K562 (cell line): Measurements from ENCODE around the gene IL12RB1. TPM values are rescaled to one million over a fixed set of nuclear protein-coding genes. Genes with fewer than 3 reads are reported as not detected.

Experiments used
- ATAC-seq: fragments of 200-7000 bp; cut with Tn5 transposase; 3 replicates; pipeline ENCODE4 v1.9.1; 2020; ENCODE audit warnings: moderate library complexity
- BruUV-seq: library from RNA; stranded (reverse); fragments of 400-500 nt; replicated peaks from 2 replicates; lab custom pipeline; 2021; lab: Mats Ljungman, UMichigan
- CTCF ChIA-PET: fragments of 300-600 bp; formaldehyde crosslinking; extraction: SDS; loops from one replicate; lab custom pipeline; 2021; ENCODE audit warnings: low intra/inter-chr PET ratio; lab: Yijun Ruan, JAX
- POLR2A ChIA-PET: fragments of 300-600, 350-650 bp; sonication (Branson Sonifier 250); formaldehyde crosslinking; extraction: SDS; loops from one replicate; lab custom pipeline; 2021; ENCODE audit warnings: antibody characterized with exemption, inconsistent platforms; lab: Yijun Ruan, JAX
- DNase-seq, 4 experiments: peaks; one replicate each; pipeline versions ENCODE4 v3.0.0 to v3.0.0-alpha.2; 2011 to 2018; ENCODE audit warnings: low spot score in 3 of 4, mixed read lengths in 3 of 4; ENCODE audit errors: extremely low read depth in 1 of 4
- FAIRE-seq: peaks from 2 replicates; lab custom pipeline; 2011; peaks lifted over from hg19 to GRCh38; lab: Jason Lieb, UNC
- H2AFZ ChIP-seq: 2 replicates; pipeline ENCODE4 v1.6.0; 2011; ENCODE audit warnings: low read depth, low read length, control low read depth, inconsistent platforms
- H3K27ac ChIP-seq: fragments of 200-600 bp; 3 replicates; pipeline ENCODE4 v1.8.0; 2011; ENCODE audit warnings: low read depth, mild to moderate bottlenecking, control low read depth, inconsistent platforms, low read length, moderate library complexity, mixed read lengths; ENCODE audit errors: extremely low read depth
- H3K27me3 ChIP-seq, 2 experiments: fragments of 300-600 bp in 1 of 2; 2 replicates in 1 of 2; 3 replicates in 1 of 2; pipeline versions ENCODE4 v1.6.0 to v1.8.0; 2011; ENCODE audit warnings: inconsistent platforms in 2 of 2, low read length in 2 of 2, mild to moderate bottlenecking in 1 of 2, mixed read lengths in 1 of 2, moderate library complexity in 1 of 2; ENCODE audit not compliant: control insufficient read depth in 2 of 2, insufficient read depth in 2 of 2
- H3K36me3 ChIP-seq: fragments of 300-600 bp; 3 replicates; pipeline ENCODE4 v1.8.0; 2011; ENCODE audit warnings: mild to moderate bottlenecking, low read length, inconsistent platforms; ENCODE audit not compliant: control insufficient read depth, insufficient read depth
- H3K4me1 ChIP-seq, 2 experiments: fragments of 200-600 bp in 1 of 2; replicated peaks in 1 of 2; 2 replicates in 1 of 2; 3 replicates in 1 of 2; pipeline versions ENCODE4 v1.5.1 to v1.8.0; 2011; ENCODE audit warnings: inconsistent platforms in 2 of 2, low read length in 2 of 2, mild to moderate bottlenecking in 1 of 2, mixed read lengths in 1 of 2, moderate library complexity in 1 of 2; ENCODE audit not compliant: control insufficient read depth in 2 of 2, insufficient read depth in 2 of 2
- H3K4me2 ChIP-seq: 2 replicates; pipeline ENCODE4 v1.6.1; 2011; ENCODE audit warnings: low read length, control low read depth, inconsistent platforms, mixed read lengths; ENCODE audit not compliant: insufficient read depth
- H3K4me3 ChIP-seq: fragments of 200-600 bp; sonication (generic), shearing (Covaris generic); 2 replicates; pipeline ENCODE4 v1.5.1; 2016; ENCODE audit warnings: control low read depth, inconsistent platforms
- H3K79me2 ChIP-seq: fragments of 200-600 bp; 3 replicates; pipeline ENCODE4 v1.8.0; 2011; ENCODE audit warnings: low read length, inconsistent platforms; ENCODE audit not compliant: control insufficient read depth, insufficient read depth
- H3K9ac ChIP-seq, 2 experiments: 2 replicates each; pipeline versions ENCODE4 v1.6.0 to v1.6.1; 2011; ENCODE audit warnings: low read depth in 2 of 2, low read length in 2 of 2, control low read depth in 1 of 2, inconsistent platforms in 1 of 2, mild to moderate bottlenecking in 1 of 2, mixed read lengths in 1 of 2; ENCODE audit not compliant: insufficient read depth in 1 of 2
- H3K9me1 ChIP-seq: one replicate; pipeline ENCODE4 v1.6.0; 2011; ENCODE audit warnings: inconsistent platforms, mild to moderate bottlenecking, low read length, moderate library complexity; ENCODE audit not compliant: control insufficient read depth, insufficient read depth
- H3K9me3 ChIP-seq: replicated peaks from 2 replicates; pipeline ENCODE4 v1.5.1; 2011; ENCODE audit warnings: low read depth, low read length, inconsistent platforms; ENCODE audit not compliant: control insufficient read depth, insufficient read depth
- H4K20me1 ChIP-seq: replicated peaks from 2 replicates; pipeline ENCODE4 v1.6.1; 2011; ENCODE audit warnings: low read length, inconsistent platforms, mixed read lengths; ENCODE audit not compliant: control insufficient read depth, insufficient read depth
- CSDE1 ChIP-seq, 2 experiments: fragments of 450-650 bp; IDR thresholded peaks; 2 replicates each; pipeline ENCODE4 v1.6.1; 2016; ENCODE audit warnings: mild to moderate bottlenecking in 1 of 2
- FOS ChIP-seq: IDR thresholded peaks from 3 replicates; pipeline ENCODE4 v1.6.1; 2011; ENCODE audit not compliant: insufficient read length; ENCODE audit errors: extremely low read depth
- HNRNPLL ChIP-seq: fragments of 200-400 bp; formaldehyde crosslinking; IDR thresholded peaks from 2 replicates; pipeline ENCODE4 v1.6.1; 2017; ENCODE audit warnings: low read length, low read depth, mild to moderate bottlenecking; ENCODE audit not compliant: poor library complexity, severe bottlenecking
- MBD2 ChIP-seq: sonication (generic); IDR thresholded peaks from 2 replicates; pipeline ENCODE4 v1.6.1; 2016; ENCODE audit warnings: low read depth, borderline replicate concordance
- POLR2AphosphoS5 ChIP-seq: IDR thresholded peaks from 2 replicates; pipeline ENCODE4 v1.6.1; 2011; ENCODE audit warnings: mild to moderate bottlenecking, low read depth, low read length, moderate library complexity; ENCODE audit not compliant: control insufficient read depth, insufficient read depth
- SIN3B ChIP-seq: fragments of 450-650 bp; IDR thresholded peaks from 2 replicates; pipeline ENCODE4 v1.6.1; 2017; ENCODE audit warnings: low read depth, mild to moderate bottlenecking, moderate library complexity
- SMAD1 ChIP-seq: fragments of 150-350 bp; IDR thresholded peaks from 2 replicates; pipeline ENCODE4 v1.6.1; 2014; ENCODE audit warnings: low read length, low read depth; ENCODE audit not compliant: partially characterized antibody
- ZEB2 ChIP-seq: fragments of 450-650 bp; IDR thresholded peaks from 2 replicates; pipeline ENCODE4 v1.6.1; 2016
- ZNF347 ChIP-seq: fragments of 450-650 bp; formaldehyde crosslinking; IDR thresholded peaks from 2 replicates; pipeline ENCODE4 v1.4.0; 2020; ENCODE audit warnings: low read depth, mild to moderate bottlenecking, moderate library complexity
- ZNF408 ChIP-seq: fragments of 250-450 bp; sonication (Bioruptor Pico); IDR thresholded peaks from 2 replicates; pipeline ENCODE4 v1.4.0; 2020; ENCODE audit warnings: low read depth, mild to moderate bottlenecking, moderate library complexity
- ZNF766 ChIP-seq: fragments of 200-800 bp; sonication (Bioruptor generic); conservative IDR thresholded peaks from 2 replicates; pipeline ENCODE4 v1.6.1; 2016; ENCODE audit warnings: missing genetic modification characterization, missing compliant biosample characterization
- WGBS: fragments of 100-300 bp; shearing (Covaris generic); methylation state at CpG from one replicate; pipeline ENCODE4 v1.1.6; 2016; ENCODE audit warnings: low coverage, mixed read lengths; ENCODE audit not compliant: insufficient coverage; ENCODE audit errors: missing lambda C conversion rate; 5-methylcytosine and 5-hydroxymethylcytosine counted together
- in situ Hi-C: fragments of 300-500 bp; cut with MboI; formaldehyde crosslinking; loops from 4 replicates; pipeline ENCODE4 v1.15.0; 2018; ENCODE audit warnings: inconsistent platforms, mixed read lengths
- intact Hi-C: fragments of 100-400 bp; cut with micrococcal nuclease; formaldehyde crosslinking; loops from 2 replicates; pipeline ENCODE4 v1.14.2; 2022
- polyA plus RNA-seq, 8 experiments: library from polyadenylated mRNA; depleted of rRNA in 4 of 8; stranded (reverse) in 5 of 8; unstranded in 3 of 8; fragments of >200 nt; fragmentation: Nextera tagmentation in 2 of 8; fragmentation: Illumina TruSeq in 1 of 8; extraction: Ambion mirVana in 2 of 8; extraction: Trizol in 1 of 8; gene quantifications; 2 replicates each; pipeline versions ENCODE4 v1.2.1 to v1.2.3, GENCODE V29; 2011 to 2014; ENCODE audit warnings: inconsistent platforms in 1 of 8, missing spikeins in 1 of 8
- total RNA-seq, 7 experiments: library from RNA; depleted of rRNA in 6 of 7; stranded (reverse); fragments of >200 nt in 6 of 7; fragmentation: Illumina TruSeq in 2 of 7; extraction: Trizol in 2 of 7; gene quantifications; 2 replicates each; pipeline versions ENCODE4 v1.2.1 to v1.2.3, GENCODE V29; 2011 to 2021; ENCODE audit warnings: low replicate concordance in 1 of 7
- TF ChIP-seq, protein P1 (sequence below): fragments of 200-800 bp; sonication (Bioruptor generic); IDR thresholded peaks from 2 replicates; pipeline ENCODE4 v1.6.1; 2017; ENCODE audit warnings: missing genetic modification characterization, missing compliant biosample characterization
- TF ChIP-seq, protein P2 (sequence below): fragments of 450-650 bp; conservative IDR thresholded peaks from 2 replicates; pipeline ENCODE4 v1.6.1; 2016; ENCODE audit warnings: missing genetic modification characterization, low read depth, mild to moderate bottlenecking, control low read depth, missing compliant biosample characterization
- TF ChIP-seq, protein P3 (sequence below): fragments of 450-650 bp; IDR thresholded peaks from 2 replicates; pipeline ENCODE4 v1.6.1; 2017; ENCODE audit warnings: antibody characterized with exemption, mild to moderate bottlenecking

IL12RB1 gene
- total and polyA plus RNA-seq, 9 of the 15 experiments (the other 6 are each of a cell fraction or from before 2014, with no cell fraction given): 0.04 to 0.07 (median 0.06) TPM; not detected in 5

DNA sequence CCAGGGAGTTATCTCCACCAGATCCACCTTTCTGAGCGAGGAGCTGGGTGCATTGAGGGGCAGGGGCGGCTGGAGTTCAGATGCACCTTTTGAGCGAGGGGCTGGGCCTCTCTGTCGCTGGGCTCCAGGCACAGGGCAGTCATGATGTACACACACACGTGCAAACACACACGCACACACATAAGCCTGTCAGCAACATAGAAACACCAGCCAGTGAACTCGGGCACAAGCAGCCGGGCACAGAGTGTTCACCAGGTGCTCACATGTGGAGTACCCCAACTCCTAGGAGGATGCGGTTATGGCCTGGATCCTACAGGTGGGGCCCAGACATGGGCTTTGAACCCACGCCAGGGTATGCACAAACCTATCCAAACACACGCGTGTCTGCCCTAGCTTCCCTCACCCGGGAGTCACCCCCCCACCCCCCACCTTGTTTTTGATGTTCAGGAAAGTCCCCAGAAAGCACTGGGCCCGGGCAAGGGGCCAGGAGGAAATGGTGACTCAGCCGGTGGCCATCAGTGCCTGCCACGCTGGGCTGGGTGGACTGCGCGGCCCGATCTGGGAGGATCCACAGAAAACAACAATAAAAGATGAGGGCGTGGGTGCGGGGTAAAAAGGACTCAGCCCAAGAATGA is 65.5 kb downstream of the IL12RB1 start:
- ATAC-seq (peak; percentile 39), FAIRE-seq (peak; percentile 54), DNase-seq (peak; percentile 67 to 83 (median 79))
- Histone ChIP-seq H3K27ac (peak overlapping the region; percentile 82), H3K36me3 (no peaks in the 10 kb centered on the region), H3K9me3 (no peaks in the 10 kb centered on the region), H3K4me3 (peak overlapping the region; percentile 52), H3K9ac (peak overlapping the region; percentile 80 to 98), H4K20me1 (no peaks in the 10 kb centered on the region), H3K4me1 (peaks cover 17 to 37% of the 10 kb centered on the region in 2 experiments; a peak in 4 of 5 replicates), H3K4me2 (peak overlapping the region; percentile 97), H3K9me1 (no peaks in the 10 kb centered on the region), H3K79me2 (peaks cover 17% of the 10 kb centered on the region), H3K27me3 (no peaks in the 10 kb centered on the region), H2AFZ (peak overlapping the region; percentile 93)
- no TSS peak for BruUV-seq
- WGBS: 59% methylated on average over 16 of the region's 21 CpGs
- ChIA-PET CTCF (no interaction called here), POLR2A (interaction anchor here (0.6 to 1.7 kb wide), 2 partner anchors 13 to 130 kb away, joined by 3 to 6 read pairs; partner anchors contain the start of gene ARRDC2)
- intact Hi-C loops: no loop called here
- in situ Hi-C loops: no loop called here
- TF ChIP-seq, protein P1, sequence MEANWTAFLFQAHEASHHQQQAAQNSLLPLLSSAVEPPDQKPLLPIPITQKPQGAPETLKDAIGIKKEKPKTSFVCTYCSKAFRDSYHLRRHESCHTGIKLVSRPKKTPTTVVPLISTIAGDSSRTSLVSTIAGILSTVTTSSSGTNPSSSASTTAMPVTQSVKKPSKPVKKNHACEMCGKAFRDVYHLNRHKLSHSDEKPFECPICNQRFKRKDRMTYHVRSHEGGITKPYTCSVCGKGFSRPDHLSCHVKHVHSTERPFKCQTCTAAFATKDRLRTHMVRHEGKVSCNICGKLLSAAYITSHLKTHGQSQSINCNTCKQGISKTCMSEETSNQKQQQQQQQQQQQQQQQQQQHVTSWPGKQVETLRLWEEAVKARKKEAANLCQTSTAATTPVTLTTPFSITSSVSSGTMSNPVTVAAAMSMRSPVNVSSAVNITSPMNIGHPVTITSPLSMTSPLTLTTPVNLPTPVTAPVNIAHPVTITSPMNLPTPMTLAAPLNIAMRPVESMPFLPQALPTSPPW: peak; percentile 61; the same call in 1 of the 2 replicates
- TF ChIP-seq, protein P2, sequence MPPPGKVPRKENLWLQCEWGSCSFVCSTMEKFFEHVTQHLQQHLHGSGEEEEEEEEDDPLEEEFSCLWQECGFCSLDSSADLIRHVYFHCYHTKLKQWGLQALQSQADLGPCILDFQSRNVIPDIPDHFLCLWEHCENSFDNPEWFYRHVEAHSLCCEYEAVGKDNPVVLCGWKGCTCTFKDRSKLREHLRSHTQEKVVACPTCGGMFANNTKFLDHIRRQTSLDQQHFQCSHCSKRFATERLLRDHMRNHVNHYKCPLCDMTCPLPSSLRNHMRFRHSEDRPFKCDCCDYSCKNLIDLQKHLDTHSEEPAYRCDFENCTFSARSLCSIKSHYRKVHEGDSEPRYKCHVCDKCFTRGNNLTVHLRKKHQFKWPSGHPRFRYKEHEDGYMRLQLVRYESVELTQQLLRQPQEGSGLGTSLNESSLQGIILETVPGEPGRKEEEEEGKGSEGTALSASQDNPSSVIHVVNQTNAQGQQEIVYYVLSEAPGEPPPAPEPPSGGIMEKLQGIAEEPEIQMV (tag): 0 out of 2 replicates have a peak, but pooled peaks have one; percentile 12
- 0 out of 2 replicates have a peak, but pooled peaks have one; percentile 20 for TF ChIP-seq MBD2
- TF ChIP-seq POLR2AphosphoS5: 0 out of 2 replicates have a peak, but pooled peaks have one; percentile 20
- 0 out of 2 replicates have a peak, but pooled peaks have one; percentile 15 for TF ChIP-seq ZNF766
- TF ChIP-seq ZNF347: no peak
- peak; percentile 16 for TF ChIP-seq SMAD1
- TF ChIP-seq SIN3B: no peak
- TF ChIP-seq, protein P3, sequence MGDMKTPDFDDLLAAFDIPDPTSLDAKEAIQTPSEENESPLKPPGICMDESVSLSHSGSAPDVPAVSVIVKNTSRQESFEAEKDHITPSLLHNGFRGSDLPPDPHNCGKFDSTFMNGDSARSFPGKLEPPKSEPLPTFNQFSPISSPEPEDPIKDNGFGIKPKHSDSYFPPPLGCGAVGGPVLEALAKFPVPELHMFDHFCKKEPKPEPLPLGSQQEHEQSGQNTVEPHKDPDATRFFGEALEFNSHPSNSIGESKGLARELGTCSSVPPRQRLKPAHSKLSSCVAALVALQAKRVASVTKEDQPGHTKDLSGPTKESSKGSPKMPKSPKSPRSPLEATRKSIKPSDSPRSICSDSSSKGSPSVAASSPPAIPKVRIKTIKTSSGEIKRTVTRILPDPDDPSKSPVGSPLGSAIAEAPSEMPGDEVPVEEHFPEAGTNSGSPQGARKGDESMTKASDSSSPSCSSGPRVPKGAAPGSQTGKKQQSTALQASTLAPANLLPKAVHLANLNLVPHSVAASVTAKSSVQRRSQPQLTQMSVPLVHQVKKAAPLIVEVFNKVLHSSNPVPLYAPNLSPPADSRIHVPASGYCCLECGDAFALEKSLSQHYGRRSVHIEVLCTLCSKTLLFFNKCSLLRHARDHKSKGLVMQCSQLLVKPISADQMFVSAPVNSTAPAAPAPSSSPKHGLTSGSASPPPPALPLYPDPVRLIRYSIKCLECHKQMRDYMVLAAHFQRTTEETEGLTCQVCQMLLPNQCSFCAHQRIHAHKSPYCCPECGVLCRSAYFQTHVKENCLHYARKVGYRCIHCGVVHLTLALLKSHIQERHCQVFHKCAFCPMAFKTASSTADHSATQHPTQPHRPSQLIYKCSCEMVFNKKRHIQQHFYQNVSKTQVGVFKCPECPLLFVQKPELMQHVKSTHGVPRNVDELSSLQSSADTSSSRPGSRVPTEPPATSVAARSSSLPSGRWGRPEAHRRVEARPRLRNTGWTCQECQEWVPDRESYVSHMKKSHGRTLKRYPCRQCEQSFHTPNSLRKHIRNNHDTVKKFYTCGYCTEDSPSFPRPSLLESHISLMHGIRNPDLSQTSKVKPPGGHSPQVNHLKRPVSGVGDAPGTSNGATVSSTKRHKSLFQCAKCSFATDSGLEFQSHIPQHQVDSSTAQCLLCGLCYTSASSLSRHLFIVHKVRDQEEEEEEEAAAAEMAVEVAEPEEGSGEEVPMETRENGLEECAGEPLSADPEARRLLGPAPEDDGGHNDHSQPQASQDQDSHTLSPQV: 0 out of 2 replicates have a peak, but pooled peaks have one; percentile 75
- TF ChIP-seq HNRNPLL: no peak
- no peak for TF ChIP-seq ZEB2
- no peak for TF ChIP-seq FOS
- TF ChIP-seq CSDE1 (IDR thresholded peaks at IDR 0.05): no peak
- no peak for TF ChIP-seq ZNF408 (CRISPR knock-in tag)
